Activated CD8-positive, alpha-beta T cell treated with anti-CD3 and anti-CD28 coated beads for 36 hours (primary cell): ENCODE data around the gene AGMAT. TPM values are rescaled to one million over a fixed set of nuclear protein-coding genes. Genes with fewer than 3 reads are reported as not detected.
"Not testable (repeated sequence)": the region's sequence is repeated elsewhere in the genome, so short reads cannot be mapped to it uniquely, and the experiment has no call there.

Source experiments
- ATAC-seq: fragments of 200-7000 bp; cut with Tn5 transposase; one replicate; pipeline ENCODE4 v1.10.0; 2021; ENCODE audit warnings: mild to moderate bottlenecking, moderate library complexity
- CTCF ChIA-PET: fragments of 350-600 bp; sonication (Branson Sonifier 250); formaldehyde crosslinking; loops from one replicate; lab custom pipeline; 2021; ENCODE audit warnings: antibody characterized with exemption; lab: Charles Lee
- POLR2A ChIA-PET: fragments of 350-600 bp; sonication (Branson Sonifier 250); formaldehyde crosslinking; loops from one replicate; lab custom pipeline; 2021; ENCODE audit warnings: antibody characterized with exemption; lab: Charles Lee
- DNase-seq: peaks from one replicate; pipeline ENCODE4 v3.0.0-alpha.2; 2020
- H3K27ac Mint-ChIP-seq: one replicate; pipeline ENCODE4 v1.8.0; 2021; ENCODE audit warnings: mild to moderate bottlenecking, mixed read lengths
- H3K27me3 Mint-ChIP-seq: one replicate; pipeline ENCODE4 v1.8.0; 2021; ENCODE audit warnings: mixed read lengths
- H3K36me3 Mint-ChIP-seq: one replicate; pipeline ENCODE4 v1.8.0; 2021; ENCODE audit warnings: low read depth, mixed read lengths
- H3K4me1 Mint-ChIP-seq: one replicate; pipeline ENCODE4 v1.8.0; 2021; ENCODE audit warnings: low read depth, mixed read lengths
- H3K4me3 Mint-ChIP-seq: one replicate; pipeline ENCODE4 v1.8.0; 2021; ENCODE audit warnings: mild to moderate bottlenecking, moderate library complexity, mixed read lengths
- H3K9me3 Mint-ChIP-seq: one replicate; pipeline ENCODE4 v1.8.0; 2021; ENCODE audit warnings: mixed read lengths
- CTCF ChIP-seq: fragments of 200-600 bp; IDR thresholded peaks from one replicate; pipeline ENCODE4 v1.8.0; 2022; ENCODE audit warnings: antibody characterized with exemption, mild to moderate bottlenecking
- intact Hi-C: fragments of 100-400 bp; cut with micrococcal nuclease; formaldehyde crosslinking; loops from one replicate; pipeline ENCODE4 v1.10.0; 2022
- total RNA-seq, 2 experiments: library from RNA; stranded (reverse); gene quantifications; one replicate each; pipeline ENCODE4 v1.2.3, GENCODE V29; 2021

The AGMAT gene
- total RNA-seq, 2 experiments from 2014 or later, result 21.6 to 21.9 TPM

DNA sequence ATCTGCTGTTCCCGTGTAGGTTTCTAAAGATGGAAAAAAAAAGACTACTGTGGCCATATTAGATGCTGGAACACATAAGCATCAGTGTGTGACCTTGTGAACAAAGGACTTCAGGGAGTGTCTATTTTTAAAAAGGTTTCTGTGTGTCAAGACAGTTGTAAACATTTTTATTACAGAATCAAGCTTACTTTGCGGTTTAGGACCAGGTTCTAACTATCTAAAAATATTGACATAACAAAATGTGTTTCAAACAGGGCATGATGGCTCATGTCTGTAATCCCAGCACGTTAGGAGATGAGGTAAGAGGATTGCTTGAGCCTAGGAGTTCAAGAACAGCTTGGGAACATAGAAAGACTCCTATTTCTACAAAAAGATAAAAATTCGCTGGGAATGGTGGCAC is 25.3 kb upstream of the AGMAT start:
- no peak for TF ChIP-seq CTCF
- ATAC-seq (no peak), DNase-seq (no peak)
- H3K9me3 Mint-ChIP-seq, result no peaks in the 10 kb centered on the region
- H3K4me1 Mint-ChIP-seq, result no peaks in the 10 kb centered on the region
- ChIA-PET POLR2A (interaction anchor here (1.2 kb wide), 1 partner anchor 8 kb away, joined by 3 read pairs; no protein-coding TSS in a partner anchor), CTCF (no interaction called here)
- no peak overlapping the region for H3K4me3 Mint-ChIP-seq
- intact Hi-C loops, result no loop called here
- H3K27me3 Mint-ChIP-seq, result no peaks in the 10 kb centered on the region
- H3K36me3 Mint-ChIP-seq, result no peaks in the 10 kb centered on the region
- H3K27ac Mint-ChIP-seq, result no peak overlapping the region

GRCh38 chr1:15609631-15610030 is 24.8 kb upstream of the AGMAT start:
- no peaks in the 10 kb centered on the region for H3K36me3 Mint-ChIP-seq
- no peak for ATAC-seq

DNA sequence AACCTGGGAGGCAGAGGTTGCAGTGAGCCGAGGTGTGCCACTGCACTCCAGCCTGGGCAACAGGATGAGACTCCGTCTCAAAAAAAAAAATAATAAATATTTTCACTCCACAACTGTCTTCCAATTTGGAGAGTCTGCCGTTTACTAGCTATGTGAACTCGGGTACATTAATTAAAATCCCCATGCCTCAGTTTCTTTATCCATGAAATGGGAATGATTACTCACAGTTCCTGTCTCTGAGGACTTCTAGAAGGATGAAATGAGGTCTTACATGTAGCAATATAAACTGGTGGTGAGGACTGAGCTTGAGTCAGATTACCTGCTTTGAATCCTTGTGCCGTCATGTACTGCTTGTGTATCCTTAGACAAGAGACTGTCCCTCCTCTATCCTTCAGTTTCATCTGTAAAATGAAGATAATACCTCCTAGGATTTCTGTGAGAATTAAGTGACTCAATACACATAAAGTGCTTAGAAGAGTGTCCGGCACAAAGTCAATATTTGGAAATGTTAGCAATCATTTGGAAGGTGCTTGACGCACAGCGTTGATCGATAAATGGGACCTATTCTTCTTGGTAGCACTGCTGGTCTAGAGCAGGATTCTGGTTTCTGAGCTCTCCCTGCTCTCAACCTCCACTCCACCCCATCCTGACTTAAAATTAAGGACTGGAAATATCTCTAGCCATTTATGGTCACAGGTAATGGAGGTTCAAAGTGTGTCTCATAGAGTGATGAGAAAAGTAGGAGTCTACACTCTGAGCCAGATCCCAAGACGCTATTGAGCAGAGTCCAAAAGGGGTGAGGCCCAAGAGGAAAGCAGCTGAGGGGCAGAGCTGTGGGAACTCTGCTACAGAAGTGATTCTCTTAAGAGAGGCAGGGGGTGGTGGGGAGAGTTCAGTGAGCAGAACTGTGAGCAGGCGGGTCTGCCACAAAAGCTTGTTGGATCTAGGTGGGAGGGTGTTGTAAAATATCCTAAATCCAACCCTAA is 20.8 kb upstream of the AGMAT start:
- ChIA-PET CTCF (interaction anchor here (0.8 to 1.6 kb wide), 2 partner anchors 15 to 26 kb away, joined by 3 read pairs; no protein-coding TSS in a partner anchor), POLR2A (interaction anchor here (1.8 kb wide), 1 partner anchor 10 kb away, joined by 6 read pairs; no protein-coding TSS in a partner anchor)
- H3K4me3 Mint-ChIP-seq, result no peak overlapping the region
- no peaks in the 10 kb centered on the region for H3K9me3 Mint-ChIP-seq
- ATAC-seq (no peak), DNase-seq (no peak)
- H3K27ac Mint-ChIP-seq, result no peak overlapping the region
- no peaks in the 10 kb centered on the region for H3K36me3 Mint-ChIP-seq
- no peaks in the 10 kb centered on the region for H3K27me3 Mint-ChIP-seq
- intact Hi-C loops, result no loop called here
- peaks cover 6% of the 10 kb centered on the region for H3K4me1 Mint-ChIP-seq
- no peak for TF ChIP-seq CTCF

More at GRCh38 chr1:15609631-15610030, 24.8 kb upstream of the AGMAT start:
- CTCF ChIA-PET, result no interaction called here
- no peak for TF ChIP-seq CTCF
- no peak for DNase-seq
- Mint-ChIP-seq H3K4me1 (no peaks in the 10 kb centered on the region), H3K27ac (no peak overlapping the region), H3K4me3 (no peak overlapping the region), H3K9me3 (no peaks in the 10 kb centered on the region), H3K27me3 (no peaks in the 10 kb centered on the region)
- POLR2A ChIA-PET, result interaction anchor here (1.2 kb wide), 1 partner anchor 9 kb away, joined by 3 read pairs; no protein-coding TSS in a partner anchor
- intact Hi-C loops, result no loop called here

- ChIA-PET POLR2A (interaction anchor here (1.3 to 2.4 kb wide), 4 partner anchors 12 to 36 kb away, joined by 3 to 18 read pairs (median 6); partner anchors contain the start of gene DDI2), CTCF (interaction anchor here (0.8 to 1.6 kb wide), 4 partner anchors 8 to 24 kb away, joined by 3 to 5 read pairs (median 3); no protein-coding TSS in a partner anchor)
- peak overlapping the region; percentile 50 for H3K4me3 Mint-ChIP-seq
- DNase-seq, H3K27me3 Mint-ChIP-seq, intact Hi-C loops, H3K27ac Mint-ChIP-seq, H3K36me3 Mint-ChIP-seq, ATAC-seq, H3K4me1 Mint-ChIP-seq, H3K9me3 Mint-ChIP-seq: not testable (repeated sequence)
These were observed 19.5 kb upstream of the AGMAT start for GRCh38 chr1:15604400-15604799.

DNA sequence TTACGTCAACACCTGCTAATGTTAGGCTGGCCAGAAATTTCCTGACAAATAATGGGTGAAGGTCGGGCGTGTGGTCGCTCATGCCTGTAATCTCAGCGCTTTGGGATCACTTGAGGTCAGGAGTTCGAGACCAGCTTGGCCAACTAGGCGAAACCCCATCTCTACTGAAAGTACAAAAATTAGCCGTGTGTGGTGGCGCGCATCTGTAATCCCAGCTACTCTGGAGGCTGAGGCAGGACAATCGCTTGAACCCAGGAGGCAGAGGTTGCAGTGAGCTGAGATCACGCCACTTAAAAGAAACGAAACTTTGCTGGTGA is 19.1 kb upstream of the AGMAT start:
- ATAC-seq, H3K4me1 Mint-ChIP-seq, H3K27me3 Mint-ChIP-seq, intact Hi-C loops, H3K27ac Mint-ChIP-seq, H3K36me3 Mint-ChIP-seq, H3K9me3 Mint-ChIP-seq, DNase-seq: not testable (repeated sequence)
- CTCF ChIA-PET, result interaction anchor here (0.9 to 1.5 kb wide), 3 partner anchors 8 to 188 kb away, joined by 3 to 5 read pairs (median 3); no protein-coding TSS in a partner anchor
- H3K4me3 Mint-ChIP-seq, result peak overlapping the region; percentile 50
- POLR2A ChIA-PET, result interaction anchor here (0.8 to 2.4 kb wide), 5 partner anchors 8 to 37 kb away, joined by 3 to 18 read pairs (median 6); partner anchors contain the start of gene DDI2
